Liver (tissue), 3 donors: ENCODE results near the gene BTK.

ENCODE experiments used
- JUND ChIP-seq, 2 donors: IDR thresholded peaks; 2 replicates each; pipeline ENCODE4 v1.6.1; 2016; ENCODE audit warnings: antibody characterized with exemption in 2 of 2
- RAD21 ChIP-seq, 2 donors: IDR thresholded peaks; 2 replicates each; pipeline ENCODE4 v1.6.1; 2016; ENCODE audit warnings: antibody characterized with exemption in 2 of 2, mild to moderate bottlenecking in 2 of 2
- YY1 ChIP-seq: IDR thresholded peaks from 2 replicates; pipeline ENCODE4 v1.6.1; 2016; ENCODE audit warnings: antibody characterized with exemption, mild to moderate bottlenecking
- TF ChIP-seq, protein P1 (sequence below): IDR thresholded peaks from 2 replicates; pipeline ENCODE4 v1.6.1; 2016; ENCODE audit warnings: antibody characterized with exemption, mild to moderate bottlenecking
- TF ChIP-seq, protein P2 (sequence below): fragments of 150-350 bp; IDR thresholded peaks from 2 replicates; pipeline ENCODE4 v1.5.1; 2017; ENCODE audit warnings: improper control_type of control experiment, low read depth, low read length; ENCODE audit not compliant: missing input control
- donor health status: healthy.
- donor health status: healthy.

DNA sequence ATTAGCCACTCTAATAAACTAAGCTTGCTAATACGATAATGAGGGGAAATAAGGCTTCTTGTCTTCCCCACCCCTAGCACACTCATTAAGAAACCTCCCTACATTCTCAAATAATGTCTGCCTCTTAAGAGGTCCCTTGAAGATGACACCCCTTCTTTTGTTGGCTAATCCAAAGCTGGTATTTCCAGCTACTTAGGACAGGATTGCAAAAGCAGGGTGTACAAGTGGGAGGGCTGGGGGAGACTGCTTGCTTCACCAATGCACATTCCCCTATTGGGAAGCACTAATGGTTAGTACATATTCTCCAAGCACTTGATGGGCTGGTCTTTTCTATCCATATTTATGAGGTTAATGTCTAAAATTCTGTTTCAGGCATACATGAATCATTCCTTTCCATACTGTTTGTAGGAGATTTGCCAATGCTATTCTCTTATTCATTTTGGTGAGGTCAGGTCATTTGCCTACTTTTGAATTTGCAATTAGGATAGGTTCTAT is 20.6 kb downstream of the BTK start:
- TF ChIP-seq RAD21 (IDR thresholded peaks at IDR 0.05) (no peak), YY1 (no peak), JUND (IDR thresholded peaks at IDR 0.05) (no peak)
- TF ChIP-seq, protein P1, sequence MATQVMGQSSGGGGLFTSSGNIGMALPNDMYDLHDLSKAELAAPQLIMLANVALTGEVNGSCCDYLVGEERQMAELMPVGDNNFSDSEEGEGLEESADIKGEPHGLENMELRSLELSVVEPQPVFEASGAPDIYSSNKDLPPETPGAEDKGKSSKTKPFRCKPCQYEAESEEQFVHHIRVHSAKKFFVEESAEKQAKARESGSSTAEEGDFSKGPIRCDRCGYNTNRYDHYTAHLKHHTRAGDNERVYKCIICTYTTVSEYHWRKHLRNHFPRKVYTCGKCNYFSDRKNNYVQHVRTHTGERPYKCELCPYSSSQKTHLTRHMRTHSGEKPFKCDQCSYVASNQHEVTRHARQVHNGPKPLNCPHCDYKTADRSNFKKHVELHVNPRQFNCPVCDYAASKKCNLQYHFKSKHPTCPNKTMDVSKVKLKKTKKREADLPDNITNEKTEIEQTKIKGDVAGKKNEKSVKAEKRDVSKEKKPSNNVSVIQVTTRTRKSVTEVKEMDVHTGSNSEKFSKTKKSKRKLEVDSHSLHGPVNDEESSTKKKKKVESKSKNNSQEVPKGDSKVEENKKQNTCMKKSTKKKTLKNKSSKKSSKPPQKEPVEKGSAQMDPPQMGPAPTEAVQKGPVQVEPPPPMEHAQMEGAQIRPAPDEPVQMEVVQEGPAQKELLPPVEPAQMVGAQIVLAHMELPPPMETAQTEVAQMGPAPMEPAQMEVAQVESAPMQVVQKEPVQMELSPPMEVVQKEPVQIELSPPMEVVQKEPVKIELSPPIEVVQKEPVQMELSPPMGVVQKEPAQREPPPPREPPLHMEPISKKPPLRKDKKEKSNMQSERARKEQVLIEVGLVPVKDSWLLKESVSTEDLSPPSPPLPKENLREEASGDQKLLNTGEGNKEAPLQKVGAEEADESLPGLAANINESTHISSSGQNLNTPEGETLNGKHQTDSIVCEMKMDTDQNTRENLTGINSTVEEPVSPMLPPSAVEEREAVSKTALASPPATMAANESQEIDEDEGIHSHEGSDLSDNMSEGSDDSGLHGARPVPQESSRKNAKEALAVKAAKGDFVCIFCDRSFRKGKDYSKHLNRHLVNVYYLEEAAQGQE: no peak
- TF ChIP-seq, protein P2, sequence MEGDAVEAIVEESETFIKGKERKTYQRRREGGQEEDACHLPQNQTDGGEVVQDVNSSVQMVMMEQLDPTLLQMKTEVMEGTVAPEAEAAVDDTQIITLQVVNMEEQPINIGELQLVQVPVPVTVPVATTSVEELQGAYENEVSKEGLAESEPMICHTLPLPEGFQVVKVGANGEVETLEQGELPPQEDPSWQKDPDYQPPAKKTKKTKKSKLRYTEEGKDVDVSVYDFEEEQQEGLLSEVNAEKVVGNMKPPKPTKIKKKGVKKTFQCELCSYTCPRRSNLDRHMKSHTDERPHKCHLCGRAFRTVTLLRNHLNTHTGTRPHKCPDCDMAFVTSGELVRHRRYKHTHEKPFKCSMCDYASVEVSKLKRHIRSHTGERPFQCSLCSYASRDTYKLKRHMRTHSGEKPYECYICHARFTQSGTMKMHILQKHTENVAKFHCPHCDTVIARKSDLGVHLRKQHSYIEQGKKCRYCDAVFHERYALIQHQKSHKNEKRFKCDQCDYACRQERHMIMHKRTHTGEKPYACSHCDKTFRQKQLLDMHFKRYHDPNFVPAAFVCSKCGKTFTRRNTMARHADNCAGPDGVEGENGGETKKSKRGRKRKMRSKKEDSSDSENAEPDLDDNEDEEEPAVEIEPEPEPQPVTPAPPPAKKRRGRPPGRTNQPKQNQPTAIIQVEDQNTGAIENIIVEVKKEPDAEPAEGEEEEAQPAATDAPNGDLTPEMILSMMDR: no peak
